Activated B cell treated with CpG ODN at 0.5 μM for 24 hours (primary cell): ENCODE measurements around the gene ANP32A. TPM values are rescaled to one million over a fixed set of nuclear protein-coding genes. Genes with fewer than 3 reads are reported as not detected.

Experiments
- ATAC-seq: fragments of 200-7000 bp; cut with Tn5 transposase; one replicate; pipeline ENCODE4 v1.10.0; 2021; ENCODE audit warnings: low read depth, mild to moderate bottlenecking, moderate library complexity
- CTCF ChIA-PET: fragments of 350-600 bp; sonication (Branson Sonifier 250); formaldehyde crosslinking; loops from one replicate; lab custom pipeline; 2021; ENCODE audit warnings: antibody characterized with exemption; lab: Charles Lee
- POLR2A ChIA-PET: fragments of 350-600 bp; sonication (Branson Sonifier 250); formaldehyde crosslinking; loops from one replicate; lab custom pipeline; 2021; ENCODE audit warnings: antibody characterized with exemption; lab: Charles Lee
- DNase-seq: peaks from one replicate; pipeline ENCODE4 v3.0.0; 2022
- H3K27ac Mint-ChIP-seq: one replicate; pipeline ENCODE4 v1.8.0; 2020; ENCODE audit warnings: mixed read lengths
- H3K27me3 Mint-ChIP-seq: one replicate; pipeline ENCODE4 v1.8.0; 2021; ENCODE audit warnings: mixed read lengths
- H3K36me3 Mint-ChIP-seq: one replicate; pipeline ENCODE4 v1.8.0; 2021; ENCODE audit warnings: low read depth, mixed read lengths
- H3K4me1 Mint-ChIP-seq: one replicate; pipeline ENCODE4 v1.8.0; 2021; ENCODE audit warnings: mixed read lengths
- H3K4me3 Mint-ChIP-seq: one replicate; pipeline ENCODE4 v1.8.0; 2020; ENCODE audit warnings: mild to moderate bottlenecking, mixed read lengths
- H3K9me3 Mint-ChIP-seq: one replicate; pipeline ENCODE4 v1.8.0; 2020; ENCODE audit warnings: mixed read lengths
- CTCF ChIP-seq: fragments of 200-600 bp; IDR thresholded peaks from one replicate; pipeline ENCODE4 v1.8.0; 2022; ENCODE audit warnings: antibody characterized with exemption, mild to moderate bottlenecking
- intact Hi-C: fragments of 100-400 bp; cut with micrococcal nuclease; formaldehyde crosslinking; loops from one replicate; pipeline ENCODE4 v1.15.1; 2024
- total RNA-seq: library from RNA; stranded (reverse); gene quantifications from 2 replicates; pipeline ENCODE4 v1.2.3, GENCODE V29; 2022

ANP32A gene
- total RNA-seq, 1 donor from 2014 or later, result 199 TPM

DNA sequence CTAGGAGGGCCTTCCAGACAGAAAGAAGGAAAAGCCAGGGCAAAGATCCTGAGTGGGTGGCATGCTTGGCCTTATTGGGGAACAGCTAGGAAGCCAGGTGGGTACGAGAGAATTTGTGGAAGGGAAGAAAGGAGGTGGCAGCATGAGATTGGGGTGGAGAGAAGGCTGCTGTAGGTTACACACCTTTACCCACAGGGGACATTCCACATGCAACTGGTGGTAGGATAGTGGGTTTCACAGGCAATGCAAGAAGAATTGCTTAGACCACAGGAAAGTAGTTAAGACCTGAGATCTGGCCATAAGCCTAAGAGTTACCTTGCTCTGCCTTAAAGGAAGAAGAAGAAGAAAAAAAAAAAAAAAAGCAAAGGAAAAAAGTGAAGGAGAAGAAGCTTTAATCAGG, 19.8 kb downstream of the ANP32A start:
- POLR2A ChIA-PET, result interaction anchor here (0.6 to 0.7 kb wide), 2 partner anchors 15 to 448 kb away, joined by 4 to 6 read pairs; no protein-coding TSS in a partner anchor
- Mint-ChIP-seq H3K27ac (no peak overlapping the region), H3K4me1 (peaks cover 85% of the 10 kb centered on the region), H3K36me3 (peaks cover 43% of the 10 kb centered on the region), H3K4me3 (no peak overlapping the region), H3K27me3 (no peaks in the 10 kb centered on the region), H3K9me3 (no peaks in the 10 kb centered on the region)
- ATAC-seq (no peak), DNase-seq (no peak)
- CTCF ChIA-PET, result no interaction called here
- intact Hi-C loops, result no loop called here
- no peak for TF ChIP-seq CTCF

DNA sequence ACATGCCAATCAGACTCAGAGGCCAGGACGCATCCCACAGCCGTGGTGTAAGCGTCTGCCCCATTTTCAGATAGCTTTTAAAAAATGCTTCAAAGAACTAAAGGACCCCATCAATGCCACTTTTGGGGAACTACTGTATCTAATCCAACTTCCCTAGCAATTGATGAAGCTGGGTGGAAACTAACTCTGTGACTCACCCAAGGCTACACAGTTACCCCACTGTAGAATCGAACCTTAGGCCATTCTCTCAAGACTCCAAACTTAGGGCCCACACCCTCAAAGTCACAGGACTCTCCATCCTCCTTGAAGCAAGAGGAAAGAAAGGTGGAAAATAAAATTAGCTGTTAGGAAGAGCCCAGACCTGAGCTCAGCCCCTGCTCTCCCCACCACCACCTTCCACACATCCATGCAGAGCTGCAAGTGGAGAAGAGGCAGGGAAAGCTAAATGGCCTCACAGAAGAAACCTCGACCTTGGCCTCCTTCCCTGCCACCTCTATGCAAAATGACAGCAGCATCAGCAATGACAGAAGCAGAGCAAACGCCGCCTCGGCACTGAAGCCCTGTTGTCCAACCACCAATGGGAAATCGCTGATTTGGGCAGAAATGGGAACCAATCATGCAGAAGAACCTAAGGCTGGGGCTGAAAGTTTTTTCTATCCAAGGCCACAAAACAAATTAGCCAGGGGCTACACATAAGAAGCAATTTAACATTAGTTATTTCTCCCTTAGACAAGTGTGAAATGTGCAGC, 22.2 kb downstream of the ANP32A start:
- Mint-ChIP-seq H3K27me3 (no peaks in the 10 kb centered on the region), H3K4me1 (peaks cover 89% of the 10 kb centered on the region), H3K4me3 (no peak overlapping the region), H3K9me3 (no peaks in the 10 kb centered on the region), H3K36me3 (peaks cover 32% of the 10 kb centered on the region), H3K27ac (peak overlapping the region; percentile 30)
- no peak for TF ChIP-seq CTCF
- no peak for ATAC-seq
- POLR2A ChIA-PET, result interaction anchor here (1.2 to 2.0 kb wide), 2 partner anchors 18 to 20 kb away, joined by 4 to 10 read pairs; no protein-coding TSS in a partner anchor
- intact Hi-C loops, result no loop called here
- CTCF ChIA-PET, result interaction anchor here (1.3 kb wide), 1 partner anchor 30 kb away, joined by 3 read pairs; no protein-coding TSS in a partner anchor
- no peak for DNase-seq

DNA sequence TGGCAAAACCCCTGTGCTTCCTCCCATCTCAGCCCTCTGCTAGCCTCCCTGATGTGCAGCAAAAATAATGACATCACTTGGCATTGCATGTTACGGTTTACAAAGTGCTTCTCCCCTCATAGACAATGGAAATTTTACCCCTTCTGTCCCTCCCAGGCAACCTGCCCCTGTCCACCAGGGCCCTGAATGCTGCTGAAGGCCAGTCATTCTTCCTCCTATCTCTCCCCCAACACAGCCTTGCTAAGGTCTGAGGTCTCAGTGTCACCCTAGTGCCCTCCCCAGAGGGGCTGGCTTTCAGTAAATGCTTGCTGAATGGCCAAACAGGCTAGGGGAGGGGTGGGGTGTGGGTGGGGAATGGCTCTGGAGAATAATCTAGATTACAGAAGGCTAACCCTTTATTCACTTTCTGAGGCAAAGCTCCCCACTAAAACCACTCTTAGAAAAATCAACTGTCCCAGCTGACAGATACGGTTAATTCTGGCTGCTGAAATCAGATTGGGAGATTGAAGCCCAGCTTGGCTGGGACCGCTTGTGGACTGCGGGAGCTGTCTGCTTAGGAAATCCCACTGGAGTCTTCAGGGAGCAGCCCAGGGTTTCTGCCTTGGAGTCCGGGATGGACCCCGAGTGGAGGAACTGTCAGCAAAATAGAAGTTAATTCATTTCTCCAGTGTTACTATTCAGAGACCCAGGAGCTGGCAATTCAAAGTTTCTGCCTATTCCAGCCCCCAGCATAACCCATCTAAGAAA, 22.9 kb downstream of the ANP32A start:
- intact Hi-C loops, result no loop called here

DNA sequence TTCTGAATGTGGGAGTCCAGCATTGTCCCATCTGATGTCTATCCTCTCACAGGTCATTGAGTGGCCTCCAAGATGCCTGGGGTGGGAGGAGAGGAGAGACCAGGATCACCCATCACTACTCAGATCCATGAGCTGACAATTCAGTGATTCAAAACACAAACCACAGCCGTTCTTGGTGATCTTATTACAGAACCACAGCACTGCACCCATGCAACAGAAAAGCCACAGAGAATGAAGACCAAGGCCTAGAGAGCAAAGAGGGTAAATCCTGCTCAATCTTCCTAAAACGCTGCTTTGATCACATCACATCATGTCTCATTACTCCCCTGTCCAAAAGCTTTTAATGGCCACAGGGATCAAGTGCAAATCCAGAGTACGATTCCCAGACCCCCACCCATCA, 23.5 kb downstream of the ANP32A start:
- CTCF ChIA-PET, result interaction anchor here (1.3 kb wide), 1 partner anchor 32 kb away, joined by 3 read pairs; no protein-coding TSS in a partner anchor
- no peaks in the 10 kb centered on the region for H3K27me3 Mint-ChIP-seq
- POLR2A ChIA-PET, result interaction anchor here (2.0 kb wide), 1 partner anchor 21 kb away, joined by 10 read pairs; no protein-coding TSS in a partner anchor
- peaks cover 27% of the 10 kb centered on the region for H3K36me3 Mint-ChIP-seq
- H3K9me3 Mint-ChIP-seq, result no peaks in the 10 kb centered on the region
- H3K27ac Mint-ChIP-seq, result peak overlapping the region; percentile 76
- H3K4me1 Mint-ChIP-seq, result peaks cover 91% of the 10 kb centered on the region
- ATAC-seq (no peak), DNase-seq (no peak)
- intact Hi-C loops, result no loop called here
- H3K4me3 Mint-ChIP-seq, result peak overlapping the region; percentile 13
- TF ChIP-seq CTCF, result no peak

More for the DNA sequence above, 22.9 kb downstream of the ANP32A start:
- H3K4me3 Mint-ChIP-seq, result no peak overlapping the region
- ChIA-PET CTCF (interaction anchor here (1.3 kb wide), 1 partner anchor 31 kb away, joined by 3 read pairs; no protein-coding TSS in a partner anchor), POLR2A (interaction anchor here (1.2 to 2.0 kb wide), 2 partner anchors 19 to 21 kb away, joined by 4 to 10 read pairs; no protein-coding TSS in a partner anchor)
- DNase-seq, result no peak
- H3K27me3 Mint-ChIP-seq, result no peaks in the 10 kb centered on the region
- peaks cover 89% of the 10 kb centered on the region for H3K4me1 Mint-ChIP-seq
- H3K9me3 Mint-ChIP-seq, result no peaks in the 10 kb centered on the region
- H3K36me3 Mint-ChIP-seq, result peaks cover 28% of the 10 kb centered on the region
- H3K27ac Mint-ChIP-seq, result peak overlapping the region; percentile 76
- ATAC-seq, result no peak
- TF ChIP-seq CTCF, result no peak
